ENCODE measurements around the gene COG5. TPM values are rescaled to one million over a fixed set of nuclear protein-coding genes. Genes with fewer than 3 reads are reported as not detected.

COG5 gene
- total and polyA plus RNA-seq, 9 of the 15 experiments (the other 6 are each of a cell fraction or from before 2014, with no cell fraction given) = 15.3 to 75.1 (median 56.4) TPM

DNA sequence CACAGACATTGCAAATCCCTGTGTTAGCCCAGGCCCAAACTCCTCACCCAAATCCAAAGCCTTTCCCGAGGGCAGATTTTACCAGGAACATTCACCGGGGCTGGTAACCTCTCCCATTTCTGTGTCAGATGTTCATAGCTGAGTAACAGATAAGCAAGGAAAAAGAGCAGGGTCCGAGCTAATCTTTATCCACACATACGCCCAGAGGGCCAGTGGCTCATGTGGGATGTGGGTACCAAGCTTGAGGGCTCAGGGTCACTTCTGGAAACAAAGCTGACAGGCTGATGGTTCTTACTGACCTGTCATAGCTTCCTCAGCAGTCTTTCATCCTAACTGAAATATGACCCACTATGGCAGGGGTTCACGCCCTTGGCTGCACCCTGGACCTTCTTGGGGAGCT is 355.2 kb downstream of the COG5 start (continued):
- no peak for TF ChIP-seq ZNF41 (CRISPR knock-in tag; conservative IDR thresholded peaks at IDR 0.05)
- no peak for TF ChIP-seq ZNF785 (CRISPR knock-in tag; IDR thresholded peaks at IDR 0.05)
- TF ChIP-seq TEAD4 (IDR thresholded peaks at IDR 0.05; ENCODE audit: low read length) = peak; percentile 15; the same call in 1 of the 2 replicates
- no peak for TF ChIP-seq TEAD4 (CRISPR knock-in tag; IDR thresholded peaks at IDR 0.05; ENCODE audit: borderline replicate concordance)
- TF ChIP-seq ARID1B (IDR thresholded peaks at IDR 0.05) = peak; percentile 45
- no peak for TF ChIP-seq CTBP1 (IDR thresholded peaks at IDR 0.05; ENCODE audit: borderline replicate concordance)
- TF ChIP-seq, protein P1, sequence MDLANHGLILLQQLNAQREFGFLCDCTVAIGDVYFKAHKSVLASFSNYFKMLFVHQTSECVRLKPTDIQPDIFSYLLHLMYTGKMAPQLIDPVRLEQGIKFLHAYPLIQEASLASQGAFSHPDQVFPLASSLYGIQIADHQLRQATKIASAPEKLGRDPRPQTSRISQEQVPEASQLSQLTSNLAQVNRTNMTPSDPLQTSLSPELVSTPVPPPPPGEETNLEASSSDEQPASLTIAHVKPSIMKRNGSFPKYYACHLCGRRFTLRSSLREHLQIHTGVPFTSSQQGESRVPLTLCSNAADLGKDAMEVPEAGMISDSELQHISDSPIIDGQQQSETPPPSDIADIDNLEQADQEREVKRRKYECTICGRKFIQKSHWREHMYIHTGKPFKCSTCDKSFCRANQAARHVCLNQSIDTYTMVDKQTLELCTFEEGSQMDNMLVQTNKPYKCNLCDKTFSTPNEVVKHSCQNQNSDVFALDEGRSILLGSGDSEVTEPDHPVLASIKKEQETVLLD (IDR thresholded peaks at IDR 0.05) = no peak
- 0 out of 2 replicates have a peak, but pooled peaks have one; percentile 42 for TF ChIP-seq ZBTB1 (CRISPR knock-in tag; IDR thresholded peaks at IDR 0.05; ENCODE audit: borderline replicate concordance, low read depth)
- TF ChIP-seq DDX20 (tag; IDR thresholded peaks at IDR 0.05; ENCODE audit: low read depth) = no peak
- TF ChIP-seq CBFA2T2 (conservative IDR thresholded peaks at IDR 0.05) = no peak; the same call in 1 of the 2 replicates
- no peak for TF ChIP-seq SRF (CRISPR knock-in tag; IDR thresholded peaks at IDR 0.05)
- no peak for TF ChIP-seq SMAD2 (IDR thresholded peaks at IDR 0.05; ENCODE audit: low read depth, low read length)
- TF ChIP-seq, protein P2, sequence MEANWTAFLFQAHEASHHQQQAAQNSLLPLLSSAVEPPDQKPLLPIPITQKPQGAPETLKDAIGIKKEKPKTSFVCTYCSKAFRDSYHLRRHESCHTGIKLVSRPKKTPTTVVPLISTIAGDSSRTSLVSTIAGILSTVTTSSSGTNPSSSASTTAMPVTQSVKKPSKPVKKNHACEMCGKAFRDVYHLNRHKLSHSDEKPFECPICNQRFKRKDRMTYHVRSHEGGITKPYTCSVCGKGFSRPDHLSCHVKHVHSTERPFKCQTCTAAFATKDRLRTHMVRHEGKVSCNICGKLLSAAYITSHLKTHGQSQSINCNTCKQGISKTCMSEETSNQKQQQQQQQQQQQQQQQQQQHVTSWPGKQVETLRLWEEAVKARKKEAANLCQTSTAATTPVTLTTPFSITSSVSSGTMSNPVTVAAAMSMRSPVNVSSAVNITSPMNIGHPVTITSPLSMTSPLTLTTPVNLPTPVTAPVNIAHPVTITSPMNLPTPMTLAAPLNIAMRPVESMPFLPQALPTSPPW (CRISPR knock-in tag; IDR thresholded peaks at IDR 0.05) = no peak
- TF ChIP-seq CHD4 (IDR thresholded peaks at IDR 0.05; ENCODE audit: insufficient read depth, insufficient replicate concordance, low read depth, low read length, poor library complexity, severe bottlenecking) = no peak
- TF ChIP-seq, protein P3, sequence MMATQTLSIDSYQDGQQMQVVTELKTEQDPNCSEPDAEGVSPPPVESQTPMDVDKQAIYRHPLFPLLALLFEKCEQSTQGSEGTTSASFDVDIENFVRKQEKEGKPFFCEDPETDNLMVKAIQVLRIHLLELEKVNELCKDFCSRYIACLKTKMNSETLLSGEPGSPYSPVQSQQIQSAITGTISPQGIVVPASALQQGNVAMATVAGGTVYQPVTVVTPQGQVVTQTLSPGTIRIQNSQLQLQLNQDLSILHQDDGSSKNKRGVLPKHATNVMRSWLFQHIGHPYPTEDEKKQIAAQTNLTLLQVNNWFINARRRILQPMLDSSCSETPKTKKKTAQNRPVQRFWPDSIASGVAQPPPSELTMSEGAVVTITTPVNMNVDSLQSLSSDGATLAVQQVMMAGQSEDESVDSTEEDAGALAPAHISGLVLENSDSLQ (IDR thresholded peaks at IDR 0.05) = peak; percentile 11; the same call in 1 of the 2 replicates
- TF ChIP-seq FOXK1 (CRISPR knock-in tag; IDR thresholded peaks at IDR 0.05; ENCODE audit: borderline replicate concordance) = peak; percentile 36; the same call in 1 of the 2 replicates
